Endothelial cell of umbilical vein (primary cell): ENCODE results near the gene CCR7. TPM values are rescaled to one million over a fixed set of nuclear protein-coding genes. Genes with fewer than 3 reads are reported as not detected.

Source experiments
- BruUV-seq: library from RNA; stranded (reverse); fragments of 400-500 nt; replicated peaks from 2 replicates; lab custom pipeline; 2021; lab: Mats Ljungman, UMichigan
- CTCF ChIA-PET: fragments of 300-600, 350-600 bp; sonication (Branson Sonifier 250); formaldehyde crosslinking; loops from one replicate; lab custom pipeline; 2021; ENCODE audit warnings: antibody characterized with exemption, inconsistent platforms; lab: Charles Lee
- POLR2A ChIA-PET: fragments of 300-600, 350-600 bp; sonication (Branson Sonifier 250); formaldehyde crosslinking; loops from one replicate; lab custom pipeline; 2021; ENCODE audit warnings: antibody characterized with exemption, inconsistent platforms; lab: Charles Lee
- DNase-seq: peaks from one replicate; pipeline ENCODE4 v3.0.0-alpha.2; 2011; ENCODE audit warnings: low read depth, low spot score
- FAIRE-seq: peaks from 2 replicates; lab custom pipeline; 2011; peaks lifted over from hg19 to GRCh38; lab: Jason Lieb, UNC
- H2AFZ ChIP-seq: 2 replicates; pipeline ENCODE4 v1.6.0; 2012; ENCODE audit warnings: low read depth, low read length, control low read depth, inconsistent platforms
- H3K27ac ChIP-seq: 2 replicates; pipeline ENCODE4 v1.5.1; 2011; ENCODE audit warnings: low read depth, mild to moderate bottlenecking, control low read depth, low read length, moderate library complexity; ENCODE audit not compliant: insufficient read depth
- H3K27me3 ChIP-seq, 2 experiments: 2 replicates each; pipeline versions ENCODE4 v1.6.0 to v1.6.1; 2011; ENCODE audit warnings: low read length in 2 of 2, mixed read lengths in 1 of 2; ENCODE audit not compliant: control insufficient read depth in 2 of 2, insufficient read depth in 2 of 2
- H3K36me3 ChIP-seq, 2 experiments: 2 replicates in 1 of 2; 3 replicates in 1 of 2; pipeline ENCODE4 v1.5.1; 2011; ENCODE audit warnings: low read length in 2 of 2, mild to moderate bottlenecking in 1 of 2, moderate library complexity in 1 of 2; ENCODE audit not compliant: control insufficient read depth in 2 of 2, insufficient read depth in 2 of 2; ENCODE audit errors: extremely low read depth in 1 of 2
- H3K4me1 ChIP-seq: 3 replicates; pipeline ENCODE4 v1.5.1; 2011; ENCODE audit warnings: mild to moderate bottlenecking, low read length; ENCODE audit not compliant: control insufficient read depth, insufficient read depth; ENCODE audit errors: extremely low read depth
- H3K4me2 ChIP-seq: 2 replicates; pipeline ENCODE4 v1.6.1; 2011; ENCODE audit warnings: low read length, control low read depth, mixed read lengths; ENCODE audit not compliant: insufficient read depth
- H3K4me3 ChIP-seq, 3 experiments: fragments of 200-600 bp in 1 of 3; sonication (generic), shearing (Covaris generic) in 1 of 3; replicated peaks in 1 of 3; 2 replicates each; pipeline ENCODE4 v1.5.1; 2011 to 2016; ENCODE audit warnings: control low read depth in 3 of 3, low read length in 3 of 3, mild to moderate bottlenecking in 2 of 3, inconsistent platforms in 1 of 3, low read depth in 1 of 3, moderate library complexity in 1 of 3; ENCODE audit not compliant: insufficient read depth in 1 of 3
- H3K79me2 ChIP-seq: 2 replicates; pipeline ENCODE4 v1.6.0; 2012; ENCODE audit warnings: low read length, inconsistent platforms; ENCODE audit not compliant: control insufficient read depth, insufficient read depth
- H3K9ac ChIP-seq: replicated peaks from 2 replicates; pipeline ENCODE3; 2011; ENCODE audit warnings: low read length, control low read depth; ENCODE audit not compliant: insufficient read depth; ENCODE audit errors: extremely low read depth
- H3K9me1 ChIP-seq: replicated peaks from 3 replicates; pipeline ENCODE4 v1.6.0; 2011; ENCODE audit warnings: mild to moderate bottlenecking, low read length; ENCODE audit not compliant: control insufficient read depth, insufficient read depth; ENCODE audit errors: extremely low read depth
- H3K9me3 ChIP-seq: replicated peaks from 2 replicates; pipeline ENCODE4 v1.5.1; 2012; ENCODE audit warnings: low read length, inconsistent platforms; ENCODE audit not compliant: control insufficient read depth, insufficient read depth
- H4K20me1 ChIP-seq: replicated peaks from 2 replicates; pipeline ENCODE3; 2011; ENCODE audit warnings: mild to moderate bottlenecking, low read length; ENCODE audit not compliant: control insufficient read depth, insufficient read depth; ENCODE audit errors: extremely low read depth
- CTCF ChIP-seq, 2 donors: IDR thresholded peaks; 1 replicate in 1 of 2; 2 replicates in 1 of 2; pipeline ENCODE4 v1.5.1; 2011; ENCODE audit warnings: low read length in 2 of 2, mild to moderate bottlenecking in 2 of 2, moderate library complexity in 2 of 2, control low read depth in 1 of 2, inconsistent platforms in 1 of 2, low read depth in 1 of 2; ENCODE audit not compliant: insufficient read depth in 1 of 2; ENCODE audit errors: extremely low read depth in 1 of 2
- EZH2 ChIP-seq: IDR thresholded peaks from 2 replicates; pipeline ENCODE4 v1.6.1; 2012; ENCODE audit warnings: borderline replicate concordance, low read depth, mild to moderate bottlenecking, moderate library complexity, low read length, inconsistent platforms; ENCODE audit not compliant: severe bottlenecking
- FOS ChIP-seq: IDR thresholded peaks from 2 replicates; pipeline ENCODE4 v1.6.1; 2011; ENCODE audit warnings: mild to moderate bottlenecking, low read length, moderate library complexity, borderline replicate concordance; ENCODE audit not compliant: insufficient read depth
- GATA2 ChIP-seq: IDR thresholded peaks from 2 replicates; pipeline ENCODE4 v1.7.0; 2011; ENCODE audit warnings: low read depth, mild to moderate bottlenecking, moderate library complexity, mixed read lengths, low read length; ENCODE audit not compliant: insufficient read length, insufficient read depth
- JUN ChIP-seq: IDR thresholded peaks from 2 replicates; pipeline ENCODE4 v1.6.1; 2011; ENCODE audit warnings: borderline replicate concordance, low read depth; ENCODE audit not compliant: insufficient read length, insufficient read depth
- MAX ChIP-seq: IDR thresholded peaks from 2 replicates; pipeline ENCODE4 v1.6.1; 2011; ENCODE audit not compliant: insufficient read depth, insufficient read length
- MYC ChIP-seq: IDR thresholded peaks from one replicate; pipeline ENCODE4 v1.6.1; 2011; ENCODE audit warnings: mild to moderate bottlenecking, low read depth, low read length
- POLR2A ChIP-seq: IDR thresholded peaks from 2 replicates; pipeline ENCODE4 v1.6.1; 2012; ENCODE audit warnings: low read depth, mild to moderate bottlenecking, control low read depth, low read length
- POLR2AphosphoS5 ChIP-seq: IDR thresholded peaks from 2 replicates; pipeline ENCODE4 v1.6.1; 2012; ENCODE audit warnings: low read depth, mild to moderate bottlenecking, control low read depth, low read length, moderate library complexity; ENCODE audit not compliant: insufficient read depth
- dilution Hi-C: fragments of 300-500 bp; cut with MboI; formaldehyde crosslinking; loops from one replicate; pipeline ENCODE4 v1.15.0; 2019; ENCODE audit warnings: low sequenced_read_pairs; ENCODE audit not compliant: extremely low pct_ligation_motif_present
- intact Hi-C: fragments of 100-400 bp; cut with micrococcal nuclease; formaldehyde crosslinking; loops from one replicate; pipeline ENCODE4 v1.10.0; 2022
- polyA plus RNA-seq, 4 experiments: library from polyadenylated mRNA; depleted of rRNA in 3 of 4; stranded (reverse) in 3 of 4; unstranded in 1 of 4; fragments of >200 nt; gene quantifications; 2 replicates each; pipeline versions ENCODE4 v1.2.1 to v1.2.3, GENCODE V29; 2011 to 2012; ENCODE audit warnings: missing spikeins in 1 of 4
- total RNA-seq: library from RNA; stranded (reverse); gene quantifications from 2 replicates; pipeline ENCODE4 v1.2.3, GENCODE V29; 2021

CCR7 gene
- total and polyA plus RNA-seq, 2 donors (not counting 3 experiments of a cell fraction or from before 2014, with no cell fraction given) = 0.18 TPM; not detected in 1

- TF ChIP-seq EZH2 (no peak), CTCF (IDR thresholded peaks at IDR 0.05; ENCODE audit: extremely low read depth in 1 of 2, insufficient read depth in 1 of 2, low read depth in 1 of 2, low read length in 2 of 2) (no peak), MYC (no peak), GATA2 (no peak), FOS (no peak), POLR2A (no peak), JUN (no peak), MAX (no peak), POLR2AphosphoS5 (no peak)
- dilution Hi-C loops (no loop called here), intact Hi-C loops (no loop called here)
- Histone ChIP-seq H3K4me3 (no peak overlapping the region), H3K4me2 (no peak overlapping the region), H2AFZ (no peak overlapping the region), H3K4me1 (peaks cover 18% of the 10 kb centered on the region), H3K9me1 (no peaks in the 10 kb centered on the region), H3K79me2 (no peaks in the 10 kb centered on the region), H3K9me3 (no peaks in the 10 kb centered on the region), H3K9ac (no peak overlapping the region), H3K27me3 (peaks cover 7 to 18% of the 10 kb centered on the region in 2 experiments), H4K20me1 (no peaks in the 10 kb centered on the region), H3K27ac (no peak overlapping the region), H3K36me3 (no peaks in the 10 kb centered on the region)
- FAIRE-seq (no peak), DNase-seq (no peak)
- no TSS peak for BruUV-seq
- CTCF ChIA-PET = no interaction called here
- POLR2A ChIA-PET = no interaction called here
These were observed 14.2 kb upstream of the CCR7 start for GRCh38 chr17:40579471-40579870.
